Trophoblast cell (in vitro differentiated cells and primary cell): Measurements from ENCODE around the gene ABLIM2.
A peak's percentile ranks its signal among the peaks of the same experiment; 100 is the strongest.

Source experiments
- DNase-seq, 2 donors: peaks; one replicate each; pipeline ENCODE4 v3.0.0-alpha.2; 2016
- H2AFZ ChIP-seq: 2 replicates; pipeline ENCODE4 v1.6.1; 2013; ENCODE audit warnings: low read length, moderate library complexity, mild to moderate bottlenecking; ENCODE audit not compliant: insufficient read depth, poor library complexity
- H2AK5ac ChIP-seq: 2 replicates; pipeline ENCODE4 v1.6.1; 2013; ENCODE audit warnings: mild to moderate bottlenecking, low read length
- H2BK120ac ChIP-seq: 2 replicates; pipeline ENCODE4 v1.6.1; 2013; ENCODE audit warnings: low read length, mild to moderate bottlenecking, moderate library complexity; ENCODE audit not compliant: insufficient read depth, poor library complexity
- H2BK12ac ChIP-seq: 2 replicates; pipeline ENCODE4 v1.6.1; 2013; ENCODE audit warnings: mild to moderate bottlenecking, low read length, moderate library complexity
- H2BK5ac ChIP-seq: 2 replicates; pipeline ENCODE4 v1.6.1; 2013; ENCODE audit warnings: low read length, low read depth, moderate library complexity, mild to moderate bottlenecking; ENCODE audit not compliant: poor library complexity
- H3K14ac ChIP-seq: 2 replicates; pipeline ENCODE4 v1.6.1; 2013; ENCODE audit warnings: mild to moderate bottlenecking, low read length
- H3K18ac ChIP-seq: 2 replicates; pipeline ENCODE4 v1.6.1; 2013; ENCODE audit warnings: mild to moderate bottlenecking, low read length
- H3K23ac ChIP-seq: 2 replicates; pipeline ENCODE4 v1.6.1; 2013; ENCODE audit warnings: low read length
- H3K27ac ChIP-seq: 2 replicates; pipeline ENCODE4 v1.5.1; 2013; ENCODE audit warnings: low read depth, mild to moderate bottlenecking, inconsistent platforms, low read length, moderate library complexity
- H3K27me3 ChIP-seq: 2 replicates; pipeline ENCODE4 v1.6.1; 2013; ENCODE audit warnings: inconsistent platforms, mild to moderate bottlenecking, low read length, moderate library complexity; ENCODE audit not compliant: insufficient read depth
- H3K36me3 ChIP-seq, 2 experiments: 1 replicate in 1 of 2; 2 replicates in 1 of 2; pipeline ENCODE4 v1.6.1; 2013; ENCODE audit warnings: low read length in 2 of 2, mild to moderate bottlenecking in 2 of 2, moderate library complexity in 1 of 2; ENCODE audit not compliant: insufficient read depth in 2 of 2, control insufficient read depth in 1 of 2
- H3K4ac ChIP-seq: 2 replicates; pipeline ENCODE4 v1.6.1; 2013; ENCODE audit warnings: low read depth, mild to moderate bottlenecking, low read length, moderate library complexity
- H3K4me1 ChIP-seq, 2 experiments: 1 replicate in 1 of 2; 2 replicates in 1 of 2; pipeline ENCODE4 v1.6.1; 2013; ENCODE audit warnings: low read length in 2 of 2, mild to moderate bottlenecking in 2 of 2, moderate library complexity in 1 of 2; ENCODE audit not compliant: insufficient read depth in 2 of 2, control insufficient read depth in 1 of 2
- H3K4me2 ChIP-seq: 2 replicates; pipeline ENCODE4 v1.6.1; 2013; ENCODE audit warnings: inconsistent platforms, mild to moderate bottlenecking, low read length, moderate library complexity
- H3K4me3 ChIP-seq: 2 replicates; pipeline ENCODE4 v1.5.1; 2013; ENCODE audit warnings: mild to moderate bottlenecking, low read depth, low read length, inconsistent platforms
- H3K79me1 ChIP-seq: one replicate; pipeline ENCODE4 v1.6.1; 2013; ENCODE audit warnings: low read length
- H3K79me2 ChIP-seq: 2 replicates; pipeline ENCODE4 v1.6.1; 2013; ENCODE audit warnings: low read length, mild to moderate bottlenecking; ENCODE audit not compliant: control insufficient read depth, insufficient read depth, poor library complexity
- H3K9ac ChIP-seq: 2 replicates; pipeline ENCODE4 v1.6.1; 2013; ENCODE audit warnings: mild to moderate bottlenecking, low read length
- H3K9me3 ChIP-seq: 2 replicates; pipeline ENCODE4 v1.6.1; 2013; ENCODE audit warnings: low read depth, mild to moderate bottlenecking, control low read depth, inconsistent platforms, low read length; ENCODE audit not compliant: insufficient read depth
- H4K12ac ChIP-seq: 2 replicates; pipeline ENCODE4 v1.6.1; 2013; ENCODE audit warnings: low read depth, mild to moderate bottlenecking, low read length, moderate library complexity
- H4K8ac ChIP-seq: 2 replicates; pipeline ENCODE4 v1.6.1; 2013; ENCODE audit warnings: low read depth, mild to moderate bottlenecking, low read length, moderate library complexity
- H4K91ac ChIP-seq: one replicate; pipeline ENCODE4 v1.6.1; 2013; ENCODE audit warnings: low read depth, mild to moderate bottlenecking, low read length, moderate library complexity
- WGBS: extraction: QIAGEN DNeasy Blood & Tissue Kit; methylation state at CpG from one replicate; pipeline ENCODE4 v1.1.7; 2013; ENCODE audit warnings: missing lambda C conversion rate; ENCODE audit not compliant: insufficient read length, insufficient coverage; ENCODE audit errors: extremely low coverage; 5-methylcytosine and 5-hydroxymethylcytosine counted together

Gene ABLIM2

DNA sequence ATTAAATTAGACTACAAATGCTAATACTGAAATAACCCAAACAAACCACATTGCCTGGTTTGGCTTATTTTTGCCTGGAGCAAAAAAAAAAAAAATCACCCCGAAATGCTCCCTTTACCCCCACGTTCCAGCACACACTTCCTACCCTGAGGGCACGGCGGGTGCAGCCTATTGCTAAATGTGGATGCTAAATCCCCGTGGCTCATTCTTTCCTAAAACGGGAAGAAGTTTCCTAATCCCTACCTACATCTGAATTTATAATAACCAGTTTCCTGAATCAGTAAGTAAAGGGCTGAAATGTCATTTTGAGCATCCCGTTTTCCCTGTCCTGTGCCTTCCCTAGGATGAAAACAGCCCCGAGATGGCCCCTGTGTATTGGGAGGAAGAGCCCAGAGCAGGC, 97.0 kb downstream of the ABLIM2 start:
- Histone ChIP-seq H3K36me3 (no peaks in the 10 kb centered on the region), H3K4me2 (no peak overlapping the region), H3K4ac (no peak overlapping the region), H3K14ac (no peak overlapping the region), H3K4me3 (no peak overlapping the region), H3K9ac (no peak overlapping the region), H3K27ac (no peak overlapping the region), H3K79me2 (no peaks in the 10 kb centered on the region), H2AK5ac (no peak overlapping the region), H3K4me1 (no peaks in the 10 kb centered on the region), H3K9me3 (peaks cover 21% of the 10 kb centered on the region), H3K79me1 (no peaks in the 10 kb centered on the region), H3K23ac (no peak overlapping the region), H3K18ac (no peak overlapping the region), H3K27me3 (no peaks in the 10 kb centered on the region), H4K8ac (no peak overlapping the region), H2BK12ac (no peak overlapping the region), H2AFZ (no peak overlapping the region), H4K12ac (no peak overlapping the region), H2BK5ac (no peak overlapping the region), H4K91ac (no peak overlapping the region), H2BK120ac (no peak overlapping the region)
- no peak for DNase-seq
- WGBS = no CpG with 5 or more reads among the region's 8 CpGs

DNA sequence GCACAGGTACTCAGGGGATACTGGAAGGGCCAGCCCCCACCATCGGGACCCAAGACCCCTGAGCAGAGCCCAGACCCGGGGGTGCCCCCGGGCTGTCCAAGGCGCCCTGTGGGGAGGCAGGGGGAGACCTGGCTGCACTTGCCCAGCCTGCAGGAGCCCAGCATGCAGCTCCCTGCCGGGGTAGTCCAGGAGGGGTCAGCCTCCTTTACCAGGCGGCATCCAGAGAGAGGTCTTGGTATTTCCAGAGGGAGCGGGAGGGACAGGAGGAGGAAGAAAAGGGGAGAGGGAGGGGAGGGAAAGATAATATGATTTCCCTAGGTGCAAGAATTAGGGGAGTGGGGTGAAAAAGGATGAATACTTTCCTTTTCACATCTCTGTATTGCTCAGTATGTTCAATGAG, 97.5 kb downstream of the ABLIM2 start:
- H3K79me2 ChIP-seq = no peaks in the 10 kb centered on the region
- no peak overlapping the region for H3K14ac ChIP-seq
- DNase-seq = no peak
- H2AK5ac ChIP-seq = no peak overlapping the region
- no peak overlapping the region for H2BK5ac ChIP-seq
- H3K4me2 ChIP-seq = no peak overlapping the region
- no peak overlapping the region for H2AFZ ChIP-seq
- no peak overlapping the region for H2BK120ac ChIP-seq
- H2BK12ac ChIP-seq = no peak overlapping the region
- no peak overlapping the region for H3K27ac ChIP-seq
- H3K36me3 ChIP-seq = no peaks in the 10 kb centered on the region
- H3K79me1 ChIP-seq = no peaks in the 10 kb centered on the region
- no peak overlapping the region for H3K4ac ChIP-seq
- H4K91ac ChIP-seq = no peak overlapping the region
- H3K18ac ChIP-seq = no peak overlapping the region
- no peak overlapping the region for H4K12ac ChIP-seq
- no peaks in the 10 kb centered on the region for H3K4me1 ChIP-seq
- H3K9ac ChIP-seq = no peak overlapping the region
- no peaks in the 10 kb centered on the region for H3K27me3 ChIP-seq
- no CpG with 5 or more reads among the region's 7 CpGs for WGBS
- H3K23ac ChIP-seq = no peak overlapping the region
- H3K4me3 ChIP-seq = no peak overlapping the region
- H4K8ac ChIP-seq = no peak overlapping the region
- H3K9me3 ChIP-seq = peaks cover 21% of the 10 kb centered on the region

DNA sequence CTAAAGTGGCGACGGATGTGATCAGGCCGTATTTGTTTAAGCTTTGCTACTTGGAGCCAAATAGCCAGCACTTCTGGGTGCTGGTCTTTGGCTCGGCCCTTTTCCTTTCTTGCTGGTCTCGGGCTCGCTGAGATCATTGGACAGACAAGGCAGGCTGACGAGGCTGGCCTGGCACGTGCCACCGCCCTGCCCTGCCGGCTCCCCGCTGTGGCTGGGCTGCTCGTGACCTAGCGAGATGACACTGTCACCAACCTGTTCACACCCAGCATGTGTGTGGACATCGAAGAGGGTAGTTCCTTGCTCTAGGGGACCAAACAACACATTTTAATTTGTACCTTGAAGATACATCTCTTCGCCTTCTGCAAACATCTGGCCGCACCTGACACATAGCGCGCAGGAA, 98.0 kb downstream of the ABLIM2 start:
- Histone ChIP-seq H3K36me3 (no peaks in the 10 kb centered on the region), H2AFZ (no peak overlapping the region), H2AK5ac (no peak overlapping the region), H4K12ac (no peak overlapping the region), H2BK120ac (no peak overlapping the region), H3K4me1 (no peaks in the 10 kb centered on the region), H3K18ac (no peak overlapping the region), H3K4me3 (no peak overlapping the region), H3K14ac (no peak overlapping the region), H3K27me3 (no peaks in the 10 kb centered on the region), H3K79me1 (no peaks in the 10 kb centered on the region), H2BK12ac (no peak overlapping the region), H4K8ac (no peak overlapping the region), H4K91ac (no peak overlapping the region), H3K4me2 (no peak overlapping the region), H3K79me2 (no peaks in the 10 kb centered on the region), H3K27ac (no peak overlapping the region), H3K4ac (no peak overlapping the region), H2BK5ac (no peak overlapping the region), H3K23ac (no peak overlapping the region), H3K9me3 (peaks cover 21% of the 10 kb centered on the region), H3K9ac (no peak overlapping the region)
- no CpG with 5 or more reads among the region's 18 CpGs for WGBS
- DNase-seq = no peak

DNA sequence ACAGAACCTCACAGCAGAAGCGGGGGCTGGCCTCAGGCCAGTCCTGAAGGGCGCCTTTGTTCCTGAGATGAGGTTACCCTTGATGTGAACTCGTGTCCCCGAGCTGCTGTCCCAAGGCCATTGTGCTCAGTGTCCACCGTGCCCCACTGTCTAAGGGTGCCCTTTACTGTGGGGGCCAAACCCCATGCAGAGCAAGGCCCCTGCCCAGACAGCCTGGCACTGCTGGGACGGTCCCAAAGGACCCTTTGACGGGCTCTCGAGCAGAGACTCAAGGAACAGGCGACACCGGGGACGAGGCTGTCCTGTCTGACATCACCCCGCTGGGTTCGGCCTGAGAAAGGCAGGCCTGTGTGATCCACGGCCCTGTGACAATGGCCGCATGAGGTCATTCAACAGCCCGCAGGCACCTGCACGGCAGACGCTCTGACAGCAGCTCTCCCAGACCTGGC, 100.6 kb downstream of the ABLIM2 start:
- Histone ChIP-seq H4K91ac (no peak overlapping the region), H3K4me3 (no peak overlapping the region), H3K23ac (no peak overlapping the region), H3K4me1 (no peaks in the 10 kb centered on the region), H3K79me1 (no peaks in the 10 kb centered on the region), H3K4me2 (no peak overlapping the region), H2AFZ (no peak overlapping the region), H2BK12ac (no peak overlapping the region), H3K27ac (no peak overlapping the region), H4K12ac (no peak overlapping the region), H2AK5ac (no peak overlapping the region), H3K4ac (no peak overlapping the region), H3K14ac (no peak overlapping the region), H3K9ac (no peak overlapping the region), H3K9me3 (peaks cover 10% of the 10 kb centered on the region), H3K36me3 (no peaks in the 10 kb centered on the region), H3K18ac (no peak overlapping the region), H2BK120ac (no peak overlapping the region), H2BK5ac (no peak overlapping the region), H3K79me2 (no peaks in the 10 kb centered on the region), H3K27me3 (no peaks in the 10 kb centered on the region), H4K8ac (no peak overlapping the region)
- peak in 1 of 2 donors; percentile 10 for DNase-seq
- WGBS = no CpG with 5 or more reads among the region's 18 CpGs
